Astrocyte (in vitro differentiated cells and primary cell): ENCODE results near the gene HDAC10. TPM values are rescaled to one million over a fixed set of nuclear protein-coding genes. Genes with fewer than 3 reads are reported as not detected.

Experiments used
- DNase-seq: peaks from one replicate; pipeline ENCODE4 v3.0.0-alpha.2; 2010; ENCODE audit warnings: low read depth
- FAIRE-seq: peaks from 2 replicates; lab custom pipeline; 2011; peaks lifted over from hg19 to GRCh38; lab: Jason Lieb, UNC
- H2AFZ ChIP-seq: 2 replicates; pipeline ENCODE4 v1.6.0; 2012; ENCODE audit warnings: low read depth, low read length, inconsistent platforms
- H3K27ac ChIP-seq: 2 replicates; pipeline ENCODE4 v1.5.1; 2011; ENCODE audit warnings: low read depth, low read length, inconsistent platforms
- H3K27me3 ChIP-seq: 2 replicates; pipeline ENCODE4 v1.6.0; 2011; ENCODE audit warnings: low read length, inconsistent platforms; ENCODE audit not compliant: insufficient read depth
- H3K36me3 ChIP-seq: 2 replicates; pipeline ENCODE4 v1.5.1; 2011; ENCODE audit warnings: low read length, inconsistent platforms; ENCODE audit not compliant: insufficient read depth
- H3K4me1 ChIP-seq: 2 replicates; pipeline ENCODE4 v1.5.1; 2011; ENCODE audit warnings: low read length, inconsistent platforms; ENCODE audit not compliant: insufficient read depth
- H3K4me2 ChIP-seq: 2 replicates; pipeline ENCODE4 v1.6.0; 2012; ENCODE audit warnings: low read length, inconsistent platforms
- H3K4me3 ChIP-seq: 2 replicates; pipeline ENCODE4 v1.5.1; 2011; ENCODE audit warnings: low read depth, mild to moderate bottlenecking, low read length, inconsistent platforms; ENCODE audit not compliant: insufficient read depth
- H3K79me2 ChIP-seq: 2 replicates; pipeline ENCODE4 v1.6.0; 2012; ENCODE audit warnings: mild to moderate bottlenecking, low read length, inconsistent platforms; ENCODE audit not compliant: insufficient read depth
- H3K9ac ChIP-seq: 2 replicates; pipeline ENCODE4 v1.6.0; 2012; ENCODE audit warnings: mild to moderate bottlenecking, low read length, inconsistent platforms
- H3K9me3 ChIP-seq: 2 replicates; pipeline ENCODE4 v1.5.1; 2012; ENCODE audit warnings: low read depth, mild to moderate bottlenecking, low read length, inconsistent platforms; ENCODE audit not compliant: insufficient read depth
- H4K20me1 ChIP-seq: 2 replicates; pipeline ENCODE4 v1.6.0; 2012; ENCODE audit warnings: low read length, inconsistent platforms; ENCODE audit not compliant: insufficient read depth
- H3K27ac Mint-ChIP-seq: one replicate; pipeline ENCODE4 v1.8.0; 2021; ENCODE audit warnings: mild to moderate bottlenecking, mixed read lengths; ENCODE audit not compliant: unreplicated experiment
- H3K27me3 Mint-ChIP-seq: one replicate; pipeline ENCODE4 v1.8.0; 2021; ENCODE audit warnings: low read depth, mixed read lengths; ENCODE audit not compliant: unreplicated experiment
- H3K36me3 Mint-ChIP-seq: one replicate; pipeline ENCODE4 v1.8.0; 2021; ENCODE audit warnings: low read depth, mixed read lengths; ENCODE audit not compliant: unreplicated experiment
- H3K4me1 Mint-ChIP-seq: one replicate; pipeline ENCODE4 v1.8.0; 2021; ENCODE audit warnings: low read depth, mixed read lengths; ENCODE audit not compliant: unreplicated experiment
- H3K4me3 Mint-ChIP-seq: one replicate; pipeline ENCODE4 v1.8.0; 2021; ENCODE audit warnings: mild to moderate bottlenecking, moderate library complexity, mixed read lengths; ENCODE audit not compliant: unreplicated experiment
- H3K9me3 Mint-ChIP-seq: one replicate; pipeline ENCODE4 v1.8.0; 2021; ENCODE audit warnings: mild to moderate bottlenecking, mixed read lengths; ENCODE audit not compliant: unreplicated experiment
- EZH2 ChIP-seq: IDR thresholded peaks from 2 replicates; pipeline ENCODE4 v1.6.1; 2012; ENCODE audit warnings: mild to moderate bottlenecking, low read length, inconsistent platforms; ENCODE audit not compliant: insufficient read depth
- total RNA-seq: library from RNA; stranded (reverse); gene quantifications from 2 replicates; pipeline ENCODE4 v1.2.1, GENCODE V29; 2021
- TF ChIP-seq, protein P1 (sequence below): IDR thresholded peaks from 2 replicates; pipeline ENCODE4 v1.5.1; 2011; ENCODE audit warnings: low read depth, mild to moderate bottlenecking, inconsistent platforms, low read length, moderate library complexity; ENCODE audit not compliant: insufficient read depth

Gene HDAC10
- total RNA-seq, 1 donor from 2014 or later = 46.5 TPM

GRCh38 chr22:50226063-50226874 is 24.8 kb downstream of the HDAC10 start:
- Histone ChIP-seq H3K4me2 (no peak overlapping the region), H3K4me1 (no peaks in the 10 kb centered on the region), H3K36me3 (peaks cover 7% of the 10 kb centered on the region), H3K9me3 (no peaks in the 10 kb centered on the region), H4K20me1 (peaks cover 36% of the 10 kb centered on the region), H3K9ac (no peak overlapping the region), H2AFZ (no peak overlapping the region), H3K27me3 (no peaks in the 10 kb centered on the region), H3K79me2 (no peaks in the 10 kb centered on the region), H3K27ac (no peak overlapping the region), H3K4me3 (no peak overlapping the region)
- Mint-ChIP-seq H3K4me1 (peaks cover 2% of the 10 kb centered on the region), H3K27me3 (no peaks in the 10 kb centered on the region), H3K4me3 (no peak overlapping the region), H3K9me3 (no peaks in the 10 kb centered on the region), H3K36me3 (peaks cover 20% of the 10 kb centered on the region), H3K27ac (no peak overlapping the region)
- no peak for DNase-seq
- TF ChIP-seq, protein P1, sequence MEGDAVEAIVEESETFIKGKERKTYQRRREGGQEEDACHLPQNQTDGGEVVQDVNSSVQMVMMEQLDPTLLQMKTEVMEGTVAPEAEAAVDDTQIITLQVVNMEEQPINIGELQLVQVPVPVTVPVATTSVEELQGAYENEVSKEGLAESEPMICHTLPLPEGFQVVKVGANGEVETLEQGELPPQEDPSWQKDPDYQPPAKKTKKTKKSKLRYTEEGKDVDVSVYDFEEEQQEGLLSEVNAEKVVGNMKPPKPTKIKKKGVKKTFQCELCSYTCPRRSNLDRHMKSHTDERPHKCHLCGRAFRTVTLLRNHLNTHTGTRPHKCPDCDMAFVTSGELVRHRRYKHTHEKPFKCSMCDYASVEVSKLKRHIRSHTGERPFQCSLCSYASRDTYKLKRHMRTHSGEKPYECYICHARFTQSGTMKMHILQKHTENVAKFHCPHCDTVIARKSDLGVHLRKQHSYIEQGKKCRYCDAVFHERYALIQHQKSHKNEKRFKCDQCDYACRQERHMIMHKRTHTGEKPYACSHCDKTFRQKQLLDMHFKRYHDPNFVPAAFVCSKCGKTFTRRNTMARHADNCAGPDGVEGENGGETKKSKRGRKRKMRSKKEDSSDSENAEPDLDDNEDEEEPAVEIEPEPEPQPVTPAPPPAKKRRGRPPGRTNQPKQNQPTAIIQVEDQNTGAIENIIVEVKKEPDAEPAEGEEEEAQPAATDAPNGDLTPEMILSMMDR = no peak
- no peak for TF ChIP-seq EZH2
- no peak for FAIRE-seq

DNA sequence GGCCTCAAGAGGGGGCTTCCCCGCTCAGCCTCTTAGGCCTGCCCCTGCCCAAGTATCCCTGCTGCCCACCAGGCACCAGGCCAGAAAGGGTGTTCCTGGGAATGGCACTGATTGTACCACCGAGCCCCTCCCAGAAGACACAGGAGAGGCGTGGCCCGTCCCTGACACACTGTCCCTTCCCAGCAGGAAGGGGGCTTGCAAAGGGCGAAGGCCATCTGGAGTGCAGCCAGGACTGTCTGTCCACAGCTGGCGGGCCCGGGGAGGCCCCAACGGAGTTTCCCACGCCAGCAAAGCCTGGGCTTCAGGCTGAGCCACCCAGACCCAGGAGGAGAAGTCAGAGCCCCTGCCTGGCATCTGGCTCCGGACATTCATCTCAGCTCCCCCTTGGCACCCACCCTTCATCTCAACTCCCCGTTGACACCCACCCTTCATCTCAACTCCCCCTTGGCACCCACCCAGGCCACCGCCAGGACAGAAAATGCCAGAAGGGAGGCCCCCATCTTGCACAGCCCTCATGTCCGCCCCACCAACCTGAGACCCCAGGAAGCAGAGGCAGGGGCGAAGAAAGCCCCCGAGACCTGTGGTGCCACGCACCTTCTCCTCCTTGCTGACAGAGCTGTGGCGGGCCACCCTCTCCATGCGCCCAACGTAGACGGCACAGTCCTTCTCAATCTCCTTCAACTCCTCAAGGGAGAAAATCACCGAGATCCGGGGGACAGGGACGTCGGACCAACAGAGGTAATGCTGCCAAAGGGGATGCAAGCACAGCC is 25.7 kb downstream of the HDAC10 start:
- Mint-ChIP-seq H3K36me3 (peaks cover 20% of the 10 kb centered on the region), H3K27me3 (no peaks in the 10 kb centered on the region)

More for the DNA sequence above, 25.7 kb downstream of the HDAC10 start:
- DNase-seq (no peak), FAIRE-seq (no peak)
- H3K27ac ChIP-seq = no peak overlapping the region
- no peak overlapping the region for H3K4me2 ChIP-seq
- peaks cover 7% of the 10 kb centered on the region for H3K36me3 ChIP-seq
- H3K27ac Mint-ChIP-seq = no peak overlapping the region
- peaks cover 43% of the 10 kb centered on the region for H4K20me1 ChIP-seq
- no peaks in the 10 kb centered on the region for H3K27me3 ChIP-seq
- no peak overlapping the region for H3K9ac ChIP-seq
- H3K9me3 ChIP-seq = no peaks in the 10 kb centered on the region
- peaks cover 2% of the 10 kb centered on the region for H3K4me1 Mint-ChIP-seq
- no peaks in the 10 kb centered on the region for H3K9me3 Mint-ChIP-seq
- no peak overlapping the region for H2AFZ ChIP-seq
- no peaks in the 10 kb centered on the region for H3K4me1 ChIP-seq
- TF ChIP-seq, protein P1 = no peak
- no peak for TF ChIP-seq EZH2
- no peak overlapping the region for H3K4me3 ChIP-seq
- H3K4me3 Mint-ChIP-seq = no peak overlapping the region
- H3K79me2 ChIP-seq = no peaks in the 10 kb centered on the region
